HepG2 (cell line): ENCODE measurements around the gene DTD2. TPM values are rescaled to one million over a fixed set of nuclear protein-coding genes. Genes with fewer than 3 reads are reported as not detected.

Experiments used
- BCL3 ChIP-seq: sonication (generic); formaldehyde crosslinking; IDR thresholded peaks from 2 replicates; pipeline ENCODE4 v1.5.1; 2020; ENCODE audit warnings: mild to moderate bottlenecking, missing genetic modification reagents, moderate library complexity
- MYNN ChIP-seq: sonication (generic); formaldehyde crosslinking; IDR thresholded peaks from 2 replicates; pipeline ENCODE4 v1.4.0; 2020; ENCODE audit warnings: mild to moderate bottlenecking, low read depth, missing genetic modification reagents
- NONO ChIP-seq, 2 experiments: fragments of 450-650 bp in 1 of 2; sonication (generic) in 1 of 2; formaldehyde crosslinking in 1 of 2; IDR thresholded peaks in 1 of 2; conservative IDR thresholded peaks in 1 of 2; 2 replicates each; pipeline versions ENCODE4 v1.6.1 to v1.8.0; 2017 to 2022; ENCODE audit warnings: mild to moderate bottlenecking in 1 of 2, missing genetic modification reagents in 1 of 2, moderate library complexity in 1 of 2
- NR2F6 ChIP-seq, 2 experiments: IDR thresholded peaks; 2 replicates each; pipeline ENCODE4 v1.6.1; 2016; ENCODE audit warnings: antibody characterized with exemption in 1 of 2, mild to moderate bottlenecking in 1 of 2
- PCBP1 ChIP-seq: fragments of 200-400 bp; formaldehyde crosslinking; IDR thresholded peaks from 2 replicates; pipeline ENCODE4 v1.6.1; 2017; ENCODE audit warnings: mild to moderate bottlenecking, low read depth, low read length, borderline replicate concordance
- PCBP2 ChIP-seq: fragments of 200-400 bp; formaldehyde crosslinking; optimal IDR thresholded peaks from 2 replicates; pipeline ENCODE3; 2018; ENCODE audit warnings: low read length, low read depth; ENCODE audit not compliant: poor library complexity, severe bottlenecking
- SP5 ChIP-seq: IDR thresholded peaks from 2 replicates; pipeline ENCODE4 v1.6.1; 2016; ENCODE audit warnings: low read depth, borderline replicate concordance
- TP53 ChIP-seq: sonication (generic); formaldehyde crosslinking; conservative IDR thresholded peaks from 2 replicates; pipeline ENCODE4 v1.4.0; 2020; ENCODE audit warnings: missing genetic modification reagents
- ZFX ChIP-seq: sonication (generic); formaldehyde crosslinking; IDR thresholded peaks from 2 replicates; pipeline ENCODE4 v1.4.0; 2020; ENCODE audit warnings: mild to moderate bottlenecking, low read depth, missing genetic modification reagents, moderate library complexity
- ZMYM2 ChIP-seq: sonication (generic); formaldehyde crosslinking; IDR thresholded peaks from 2 replicates; pipeline ENCODE4 v1.8.0; 2022; ENCODE audit warnings: mild to moderate bottlenecking, missing genetic modification reagents
- ZNF124 ChIP-seq: sonication (generic); formaldehyde crosslinking; IDR thresholded peaks from 2 replicates; pipeline ENCODE4 v1.4.0; 2020; ENCODE audit warnings: missing genetic modification reagents
- ZNF329 ChIP-seq: sonication (generic); formaldehyde crosslinking; IDR thresholded peaks from 2 replicates; pipeline ENCODE4 v1.9.0; 2021; ENCODE audit warnings: low read depth, mild to moderate bottlenecking, missing genetic modification reagents
- ZNF646 ChIP-seq: sonication (generic); formaldehyde crosslinking; IDR thresholded peaks from 2 replicates; pipeline ENCODE4 v1.9.0; 2021; ENCODE audit warnings: mild to moderate bottlenecking, missing genetic modification reagents
- ZNF724P ChIP-seq: sonication (generic); formaldehyde crosslinking; IDR thresholded peaks from 2 replicates; pipeline ENCODE4 v1.8.0; 2022; ENCODE audit warnings: missing genetic modification reagents, borderline replicate concordance
- ZNF850 ChIP-seq: sonication (generic); formaldehyde crosslinking; conservative IDR thresholded peaks from 2 replicates; pipeline ENCODE4 v1.9.0; 2021; ENCODE audit warnings: mild to moderate bottlenecking, missing genetic modification reagents
- polyA plus RNA-seq, 8 experiments: library from polyadenylated mRNA; depleted of rRNA in 3 of 8; stranded (reverse) in 7 of 8; unstranded in 1 of 8; fragments of >200 nt; fragmentation: Illumina TruSeq in 4 of 8; extraction: Trizol in 4 of 8; gene quantifications; 2 replicates each; pipeline versions ENCODE4 v1.2.1 to v1.2.3, GENCODE V29; 2011 to 2016; ENCODE audit warnings: low read depth in 4 of 8, missing spikeins in 1 of 8, mixed read lengths in 1 of 8; ENCODE audit not compliant: insufficient read depth in 1 of 8
- total RNA-seq, 5 experiments: library from RNA; depleted of rRNA; stranded (reverse); fragments of >200 nt; fragmentation: Illumina TruSeq; extraction: Trizol; gene quantifications; 2 replicates each; pipeline ENCODE4 v1.2.3, GENCODE V29; 2016; ENCODE audit warnings: low read depth in 1 of 5
- TF ChIP-seq, protein P1 (sequence below): sonication (generic); formaldehyde crosslinking; IDR thresholded peaks from 2 replicates; pipeline ENCODE4 v1.4.0; 2020; ENCODE audit warnings: mild to moderate bottlenecking, missing genetic modification reagents

DTD2 gene
- total and polyA plus RNA-seq, 2 of the 13 experiments (the other 11 are each of a cell fraction or from before 2014, with no cell fraction given) = 22.3 to 49.8 TPM

DNA sequence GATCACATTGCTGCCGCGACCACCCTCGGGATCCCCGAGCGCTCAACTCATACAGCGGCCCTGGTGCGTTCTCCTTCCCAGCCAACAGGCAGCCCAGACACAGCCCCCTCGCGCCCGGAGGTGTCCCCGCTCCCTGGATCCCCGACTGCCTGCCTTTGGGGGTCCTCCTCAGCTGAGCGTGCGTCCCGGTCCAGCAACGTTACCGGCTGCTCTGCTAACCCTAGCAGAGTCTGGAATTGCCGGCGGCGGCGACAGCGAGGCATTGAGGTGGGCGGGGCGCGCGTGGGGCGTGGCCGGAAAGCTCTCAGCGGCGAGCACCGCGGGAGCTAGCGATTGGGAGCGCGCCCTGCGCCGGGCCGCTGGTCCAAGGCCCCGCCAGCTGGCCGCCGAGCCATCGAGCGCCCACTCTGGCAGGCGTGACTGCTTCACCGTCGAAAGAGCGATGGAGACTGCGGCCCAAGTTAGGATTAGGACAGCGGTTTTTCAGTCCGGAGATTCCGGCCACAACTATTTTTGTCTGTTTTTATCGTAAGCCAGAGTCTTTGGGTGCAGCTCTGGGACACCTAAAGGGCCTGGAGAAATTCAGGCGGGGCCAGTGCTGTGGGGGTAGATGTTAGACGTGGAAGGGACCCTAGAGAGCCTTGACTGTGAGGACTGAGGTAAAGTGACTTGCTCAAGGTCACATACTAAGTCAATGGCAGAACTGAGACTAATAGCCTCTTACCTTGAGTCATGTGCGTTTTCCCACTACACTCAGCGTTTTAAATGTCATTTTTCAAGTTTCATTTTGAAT is 36.8 kb downstream of the DTD2 start, which contains the start of gene HEATR5A (continued):
- TF ChIP-seq BCL3 (CRISPR knock-in tag) = peak; percentile 100
- TF ChIP-seq NR2F6 (IDR thresholded peaks at IDR 0.05) = peak; percentile 50
- peak; percentile 83 for TF ChIP-seq NR2F6 (CRISPR knock-in tag; IDR thresholded peaks at IDR 0.05)
- peak; percentile 80 for TF ChIP-seq ZMYM2
- peak; percentile 99 for TF ChIP-seq ZNF124 (CRISPR knock-in tag)
- no peak for TF ChIP-seq NONO (IDR thresholded peaks at IDR 0.05)
- TF ChIP-seq NONO (CRISPR knock-in tag; conservative IDR thresholded peaks at IDR 0.05) = peak; percentile 100
- peak; percentile 30 for TF ChIP-seq ZNF646 (CRISPR knock-in tag)
- TF ChIP-seq PCBP1 = peak; percentile 92
- peak; percentile 83 for TF ChIP-seq ZNF329 (CRISPR knock-in tag)
- TF ChIP-seq ZNF850 (CRISPR knock-in tag) = peak; percentile 98
- no peak for TF ChIP-seq PCBP2
- peak; percentile 78; the same call in 1 of the 2 replicates for TF ChIP-seq TP53 (CRISPR knock-in tag)
- TF ChIP-seq SP5 (CRISPR knock-in tag) = peak; percentile 97
- TF ChIP-seq, protein P1, sequence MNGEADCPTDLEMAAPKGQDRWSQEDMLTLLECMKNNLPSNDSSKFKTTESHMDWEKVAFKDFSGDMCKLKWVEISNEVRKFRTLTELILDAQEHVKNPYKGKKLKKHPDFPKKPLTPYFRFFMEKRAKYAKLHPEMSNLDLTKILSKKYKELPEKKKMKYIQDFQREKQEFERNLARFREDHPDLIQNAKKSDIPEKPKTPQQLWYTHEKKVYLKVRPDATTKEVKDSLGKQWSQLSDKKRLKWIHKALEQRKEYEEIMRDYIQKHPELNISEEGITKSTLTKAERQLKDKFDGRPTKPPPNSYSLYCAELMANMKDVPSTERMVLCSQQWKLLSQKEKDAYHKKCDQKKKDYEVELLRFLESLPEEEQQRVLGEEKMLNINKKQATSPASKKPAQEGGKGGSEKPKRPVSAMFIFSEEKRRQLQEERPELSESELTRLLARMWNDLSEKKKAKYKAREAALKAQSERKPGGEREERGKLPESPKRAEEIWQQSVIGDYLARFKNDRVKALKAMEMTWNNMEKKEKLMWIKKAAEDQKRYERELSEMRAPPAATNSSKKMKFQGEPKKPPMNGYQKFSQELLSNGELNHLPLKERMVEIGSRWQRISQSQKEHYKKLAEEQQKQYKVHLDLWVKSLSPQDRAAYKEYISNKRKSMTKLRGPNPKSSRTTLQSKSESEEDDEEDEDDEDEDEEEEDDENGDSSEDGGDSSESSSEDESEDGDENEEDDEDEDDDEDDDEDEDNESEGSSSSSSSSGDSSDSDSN = peak; percentile 99
- TF ChIP-seq MYNN (CRISPR knock-in tag) = peak; percentile 76; the same call in 1 of the 2 replicates
- TF ChIP-seq ZFX (CRISPR knock-in tag) = peak; percentile 97
- TF ChIP-seq ZNF724P (CRISPR knock-in tag) = peak; percentile 99
